ENCODE data around the gene NDUFAF2. TPM values are rescaled to one million over a fixed set of nuclear protein-coding genes. Genes with fewer than 3 reads are reported as not detected.
A peak's percentile ranks its signal among the peaks of the same experiment; 100 is the strongest.

The NDUFAF2 gene
- total and polyA plus RNA-seq, 10 of the 15 experiments (the other 5 are each of a cell fraction or from before 2014, with no cell fraction given), result 22.4 to 121 (median 65.3) TPM

DNA sequence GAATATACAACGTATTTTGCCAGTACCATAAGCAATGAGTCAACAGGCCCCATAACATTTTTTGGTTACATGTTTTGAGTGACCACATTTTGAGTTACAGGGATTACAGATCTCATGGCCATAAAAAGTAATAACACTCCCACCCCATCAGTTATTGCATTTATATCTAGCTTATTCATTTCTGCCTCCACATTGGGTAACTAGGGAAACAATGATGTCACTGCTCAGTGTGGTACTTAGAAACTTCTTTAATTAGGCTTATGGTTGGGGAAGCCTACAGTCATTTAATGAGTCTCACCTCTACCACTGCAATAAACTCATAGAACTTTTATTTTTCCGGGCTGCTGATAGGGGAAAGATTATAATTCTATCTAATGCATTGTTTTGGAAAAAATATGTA, 257.2 kb downstream of the NDUFAF2 start (continued):
- TF ChIP-seq CREM (IDR thresholded peaks at IDR 0.05; ENCODE audit: low read depth) (peak; percentile 74), ZNF217 (IDR thresholded peaks at IDR 0.05) (0 out of 2 replicates have a peak, but pooled peaks have one; percentile 40), KLF5 (IDR thresholded peaks at IDR 0.05; ENCODE audit: partially characterized antibody) (no peak), IRF4 (IDR thresholded peaks at IDR 0.05; ENCODE audit: low read depth, low read length) (peak; percentile 78; the same call in 1 of the 2 replicates), ZNF622 (IDR thresholded peaks at IDR 0.05) (no peak), ATF7 (IDR thresholded peaks at IDR 0.05; ENCODE audit: low read depth) (peak; percentile 98), SIX5 (IDR thresholded peaks at IDR 0.05; ENCODE audit: low read depth, low read length, severe bottlenecking) (no peak), TCF7 (IDR thresholded peaks at IDR 0.05; ENCODE audit: borderline replicate concordance) (0 out of 2 replicates have a peak, but pooled peaks have one; percentile 24), GABPA (IDR thresholded peaks at IDR 0.05; ENCODE audit: low read depth) (peak; percentile 26; the same call in 1 of the 2 replicates), SPI1 (IDR thresholded peaks at IDR 0.05; ENCODE audit: borderline replicate concordance, insufficient read depth, low read depth, low read length) (no peak), ZBED1 (IDR thresholded peaks at IDR 0.05; ENCODE audit: borderline replicate concordance) (peak; percentile 63), POLR2AphosphoS2 (IDR thresholded peaks at IDR 0.05; ENCODE audit: low read depth, low read length) (no peak), ZNF24 (IDR thresholded peaks at IDR 0.05) (no peak), TARDBP (IDR thresholded peaks at IDR 0.05; ENCODE audit: borderline replicate concordance) (no peak), RELA (IDR thresholded peaks at IDR 0.05; ENCODE audit: borderline replicate concordance, partially characterized antibody) (no peak), ZSCAN29 (IDR thresholded peaks at IDR 0.05) (no peak), NR2F1 (conservative IDR thresholded peaks at IDR 0.05) (peak; percentile 45; the same call in 1 of the 2 replicates), MEF2B (IDR thresholded peaks at IDR 0.05; ENCODE audit: partially characterized antibody, poor library complexity, severe bottlenecking) (peak; percentile 81), SMC3 (IDR thresholded peaks at IDR 0.05; ENCODE audit: borderline replicate concordance, low read length) (no peak), SMAD1 (IDR thresholded peaks at IDR 0.05; ENCODE audit: low read depth, partially characterized antibody) (no peak), JUNB (IDR thresholded peaks at IDR 0.05) (peak; percentile 91)
- TF ChIP-seq, protein P1, sequence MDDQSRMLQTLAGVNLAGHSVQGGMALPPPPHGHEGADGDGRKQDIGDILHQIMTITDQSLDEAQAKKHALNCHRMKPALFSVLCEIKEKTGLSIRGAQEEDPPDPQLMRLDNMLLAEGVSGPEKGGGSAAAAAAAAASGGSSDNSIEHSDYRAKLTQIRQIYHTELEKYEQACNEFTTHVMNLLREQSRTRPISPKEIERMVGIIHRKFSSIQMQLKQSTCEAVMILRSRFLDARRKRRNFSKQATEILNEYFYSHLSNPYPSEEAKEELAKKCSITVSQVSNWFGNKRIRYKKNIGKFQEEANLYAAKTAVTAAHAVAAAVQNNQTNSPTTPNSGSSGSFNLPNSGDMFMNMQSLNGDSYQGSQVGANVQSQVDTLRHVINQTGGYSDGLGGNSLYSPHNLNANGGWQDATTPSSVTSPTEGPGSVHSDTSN (IDR thresholded peaks at IDR 0.05; ENCODE audit: insufficient replicate concordance, low read depth, low read length), result no peak
- TF ChIP-seq, protein P2, sequence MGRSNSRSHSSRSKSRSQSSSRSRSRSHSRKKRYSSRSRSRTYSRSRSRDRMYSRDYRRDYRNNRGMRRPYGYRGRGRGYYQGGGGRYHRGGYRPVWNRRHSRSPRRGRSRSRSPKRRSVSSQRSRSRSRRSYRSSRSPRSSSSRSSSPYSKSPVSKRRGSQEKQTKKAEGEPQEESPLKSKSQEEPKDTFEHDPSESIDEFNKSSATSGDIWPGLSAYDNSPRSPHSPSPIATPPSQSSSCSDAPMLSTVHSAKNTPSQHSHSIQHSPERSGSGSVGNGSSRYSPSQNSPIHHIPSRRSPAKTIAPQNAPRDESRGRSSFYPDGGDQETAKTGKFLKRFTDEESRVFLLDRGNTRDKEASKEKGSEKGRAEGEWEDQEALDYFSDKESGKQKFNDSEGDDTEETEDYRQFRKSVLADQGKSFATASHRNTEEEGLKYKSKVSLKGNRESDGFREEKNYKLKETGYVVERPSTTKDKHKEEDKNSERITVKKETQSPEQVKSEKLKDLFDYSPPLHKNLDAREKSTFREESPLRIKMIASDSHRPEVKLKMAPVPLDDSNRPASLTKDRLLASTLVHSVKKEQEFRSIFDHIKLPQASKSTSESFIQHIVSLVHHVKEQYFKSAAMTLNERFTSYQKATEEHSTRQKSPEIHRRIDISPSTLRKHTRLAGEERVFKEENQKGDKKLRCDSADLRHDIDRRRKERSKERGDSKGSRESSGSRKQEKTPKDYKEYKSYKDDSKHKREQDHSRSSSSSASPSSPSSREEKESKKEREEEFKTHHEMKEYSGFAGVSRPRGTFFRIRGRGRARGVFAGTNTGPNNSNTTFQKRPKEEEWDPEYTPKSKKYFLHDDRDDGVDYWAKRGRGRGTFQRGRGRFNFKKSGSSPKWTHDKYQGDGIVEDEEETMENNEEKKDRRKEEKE (IDR thresholded peaks at IDR 0.05), result no peak
- TF ChIP-seq, protein P3, sequence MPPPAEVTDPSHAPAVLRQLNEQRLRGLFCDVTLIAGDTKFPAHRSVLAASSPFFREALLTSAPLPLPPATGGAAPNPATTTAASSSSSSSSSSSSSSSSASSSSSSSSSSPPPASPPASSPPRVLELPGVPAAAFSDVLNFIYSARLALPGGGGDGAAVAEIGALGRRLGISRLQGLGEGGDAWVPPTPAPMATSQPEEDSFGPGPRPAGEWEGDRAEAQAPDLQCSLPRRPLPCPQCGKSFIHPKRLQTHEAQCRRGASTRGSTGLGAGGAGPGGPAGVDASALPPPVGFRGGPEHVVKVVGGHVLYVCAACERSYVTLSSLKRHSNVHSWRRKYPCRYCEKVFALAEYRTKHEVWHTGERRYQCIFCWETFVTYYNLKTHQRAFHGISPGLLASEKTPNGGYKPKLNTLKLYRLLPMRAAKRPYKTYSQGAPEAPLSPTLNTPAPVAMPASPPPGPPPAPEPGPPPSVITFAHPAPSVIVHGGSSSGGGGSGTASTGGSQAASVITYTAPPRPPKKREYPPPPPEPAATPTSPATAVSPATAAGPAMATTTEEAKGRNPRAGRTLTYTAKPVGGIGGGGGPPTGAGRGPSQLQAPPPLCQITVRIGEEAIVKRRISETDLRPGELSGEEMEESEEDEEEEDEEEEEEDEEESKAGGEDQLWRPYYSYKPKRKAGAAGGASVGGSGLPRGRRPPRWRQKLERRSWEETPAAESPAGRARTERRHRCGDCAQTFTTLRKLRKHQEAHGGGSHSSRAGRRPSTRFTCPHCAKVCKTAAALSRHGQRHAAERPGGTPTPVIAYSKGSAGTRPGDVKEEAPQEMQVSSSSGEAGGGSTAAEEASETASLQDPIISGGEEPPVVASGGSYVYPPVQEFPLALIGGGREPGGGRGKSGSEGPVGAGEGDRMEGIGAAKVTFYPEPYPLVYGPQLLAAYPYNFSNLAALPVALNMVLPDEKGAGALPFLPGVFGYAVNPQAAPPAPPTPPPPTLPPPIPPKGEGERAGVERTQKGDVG (CRISPR knock-in tag; IDR thresholded peaks at IDR 0.05), result no peak
- TF ChIP-seq, protein P4, sequence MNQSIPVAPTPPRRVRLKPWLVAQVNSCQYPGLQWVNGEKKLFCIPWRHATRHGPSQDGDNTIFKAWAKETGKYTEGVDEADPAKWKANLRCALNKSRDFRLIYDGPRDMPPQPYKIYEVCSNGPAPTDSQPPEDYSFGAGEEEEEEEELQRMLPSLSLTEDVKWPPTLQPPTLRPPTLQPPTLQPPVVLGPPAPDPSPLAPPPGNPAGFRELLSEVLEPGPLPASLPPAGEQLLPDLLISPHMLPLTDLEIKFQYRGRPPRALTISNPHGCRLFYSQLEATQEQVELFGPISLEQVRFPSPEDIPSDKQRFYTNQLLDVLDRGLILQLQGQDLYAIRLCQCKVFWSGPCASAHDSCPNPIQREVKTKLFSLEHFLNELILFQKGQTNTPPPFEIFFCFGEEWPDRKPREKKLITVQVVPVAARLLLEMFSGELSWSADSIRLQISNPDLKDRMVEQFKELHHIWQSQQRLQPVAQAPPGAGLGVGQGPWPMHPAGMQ (IDR thresholded peaks at IDR 0.05; ENCODE audit: borderline replicate concordance), result no peak
